ENCODE measurements around the gene OPCML.

Gene OPCML

GRCh38 chr11:133362156-133362555 lies 170.1 kb downstream of the OPCML start:
- DNase-seq (ENCODE audit: low read depth in 1 of 2, low spot score in 1 of 2), result no peak

DNA sequence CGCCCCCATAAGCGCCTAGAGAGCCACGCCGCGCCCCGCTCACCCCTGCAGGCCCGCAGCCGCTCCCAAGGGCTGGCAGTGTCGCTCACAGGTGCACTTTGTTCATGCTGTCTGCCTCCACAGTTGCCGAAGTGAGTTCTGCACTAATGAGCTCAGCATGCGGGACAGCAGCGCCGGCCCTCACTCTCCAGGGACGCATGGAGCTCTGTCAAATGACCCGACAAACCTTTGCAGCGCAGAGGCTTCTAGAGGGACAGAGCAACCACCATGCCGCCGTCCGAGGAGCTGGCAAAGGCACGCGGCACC lies 170.7 kb downstream of the OPCML start:
- no peak for DNase-seq (ENCODE audit: low read depth in 1 of 2, low spot score in 1 of 2)

DNA sequence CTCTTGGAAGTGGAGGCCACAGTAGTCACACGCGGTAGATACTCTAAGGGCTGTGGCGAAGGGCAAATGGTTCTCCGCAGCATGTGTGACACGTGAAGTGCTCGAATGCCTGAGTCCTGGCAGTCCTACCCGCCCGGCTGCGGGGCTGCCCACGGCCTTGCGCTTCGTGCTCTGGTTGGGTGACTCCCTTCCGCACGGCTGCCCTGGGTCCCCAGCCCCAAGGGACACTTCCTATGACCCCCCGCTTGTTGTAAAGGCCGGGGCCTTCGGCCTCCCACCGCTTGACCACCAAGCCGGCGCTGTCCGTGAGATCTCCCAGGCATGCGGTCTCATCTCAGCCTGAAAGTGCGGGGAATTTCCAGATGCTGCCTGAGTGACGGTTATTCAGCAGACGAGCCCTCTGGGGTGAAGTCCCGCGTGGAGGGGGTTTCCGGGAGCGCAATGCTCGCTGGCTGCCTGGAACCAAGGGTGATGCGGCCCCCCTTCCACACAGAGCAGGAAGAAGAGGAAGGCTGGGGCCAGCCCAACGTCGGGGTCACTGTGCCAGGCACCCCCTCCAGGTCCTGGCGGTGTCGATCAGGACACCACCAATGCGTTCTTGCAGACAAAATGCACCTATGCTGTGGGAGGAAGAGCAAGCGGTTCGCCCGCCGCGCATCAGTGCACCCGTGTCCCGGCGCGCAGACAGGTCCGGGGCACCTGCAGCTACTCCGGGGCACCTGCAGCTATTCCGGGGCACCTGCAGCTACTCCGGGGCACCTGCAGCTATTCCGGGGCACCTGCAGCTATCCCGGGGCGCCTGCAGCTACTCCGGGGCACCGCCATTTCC lies 171.2 kb downstream of the OPCML start:
- no peak for DNase-seq (ENCODE audit: low read depth in 1 of 2, low spot score in 1 of 2)

- no peak for DNase-seq (ENCODE audit: low read depth in 1 of 2, low spot score in 1 of 2)
Observed at GRCh38 chr11:133355095-133355494, 177.2 kb downstream of the OPCML start.

DNA sequence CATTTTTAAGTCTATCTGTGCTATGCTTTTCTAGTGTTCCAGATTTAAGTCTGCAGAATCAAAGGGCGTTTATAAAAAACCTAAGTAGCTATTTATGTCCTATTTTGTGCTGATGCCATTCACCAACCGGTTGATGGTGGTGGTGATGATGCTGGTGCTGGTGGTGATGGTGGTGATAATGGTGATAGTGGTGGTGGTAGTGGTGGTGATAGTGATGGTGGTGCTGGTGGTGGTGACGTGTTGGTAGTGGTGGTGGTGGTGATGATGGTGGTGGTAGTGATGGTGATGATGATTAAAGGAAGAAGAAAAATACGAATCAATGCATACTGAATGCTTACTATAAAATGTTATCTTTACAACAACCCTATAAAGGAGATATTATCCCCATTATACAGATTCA lies 178.2 kb downstream of the OPCML start:
- no peak for DNase-seq (ENCODE audit: low read depth in 1 of 2, low spot score in 1 of 2)

DNA sequence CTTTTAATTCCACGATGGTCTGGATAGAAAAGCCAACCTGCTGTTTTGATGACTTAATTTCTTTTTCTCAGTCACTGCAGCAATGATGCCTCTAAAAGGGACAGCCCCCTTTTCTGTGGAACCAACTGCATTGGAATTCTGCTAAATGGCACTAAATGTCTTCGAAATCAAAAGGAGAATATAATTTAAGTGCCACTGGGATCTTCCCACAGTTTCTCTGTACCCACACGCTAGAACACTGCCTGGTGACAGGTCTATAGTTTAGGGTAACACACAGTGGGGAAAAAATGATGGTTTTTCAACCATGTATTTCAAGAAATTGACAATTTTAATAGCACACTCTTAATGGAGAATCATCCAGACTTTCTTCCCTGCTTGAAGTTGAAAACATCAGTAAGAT lies 182.3 kb downstream of the OPCML start:
- no peak for DNase-seq (ENCODE audit: low read depth in 1 of 2, low spot score in 1 of 2)

- DNase-seq (ENCODE audit: low read depth in 1 of 2, low spot score in 1 of 2), result no peak
Observed at GRCh38 chr11:133347988-133348387, 184.3 kb downstream of the OPCML start.

GRCh38 chr11:133346137-133346536 lies 186.2 kb downstream of the OPCML start:
- DNase-seq (ENCODE audit: low read depth in 1 of 2, low spot score in 1 of 2), result no peak

DNA sequence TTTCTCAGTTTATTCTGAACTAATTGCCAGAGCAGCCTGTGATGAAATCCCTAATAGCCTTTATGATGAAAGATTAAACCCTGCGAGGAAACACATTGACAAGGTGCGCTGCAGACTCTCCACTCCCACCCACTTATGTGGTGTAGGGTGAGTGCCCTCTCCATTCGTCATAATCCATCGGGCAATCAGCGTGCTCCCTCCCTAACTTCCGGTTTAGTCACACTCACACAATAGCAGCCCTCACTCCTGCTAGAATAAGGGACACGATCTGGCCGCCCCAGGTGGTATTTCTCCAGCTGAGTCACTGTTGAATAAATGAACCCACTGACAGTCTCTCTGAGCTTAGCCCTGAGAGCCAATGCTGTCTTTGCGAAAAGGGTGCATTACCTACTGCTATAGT lies 188.3 kb downstream of the OPCML start:
- no peak for DNase-seq (ENCODE audit: low read depth in 1 of 2, low spot score in 1 of 2)

DNA sequence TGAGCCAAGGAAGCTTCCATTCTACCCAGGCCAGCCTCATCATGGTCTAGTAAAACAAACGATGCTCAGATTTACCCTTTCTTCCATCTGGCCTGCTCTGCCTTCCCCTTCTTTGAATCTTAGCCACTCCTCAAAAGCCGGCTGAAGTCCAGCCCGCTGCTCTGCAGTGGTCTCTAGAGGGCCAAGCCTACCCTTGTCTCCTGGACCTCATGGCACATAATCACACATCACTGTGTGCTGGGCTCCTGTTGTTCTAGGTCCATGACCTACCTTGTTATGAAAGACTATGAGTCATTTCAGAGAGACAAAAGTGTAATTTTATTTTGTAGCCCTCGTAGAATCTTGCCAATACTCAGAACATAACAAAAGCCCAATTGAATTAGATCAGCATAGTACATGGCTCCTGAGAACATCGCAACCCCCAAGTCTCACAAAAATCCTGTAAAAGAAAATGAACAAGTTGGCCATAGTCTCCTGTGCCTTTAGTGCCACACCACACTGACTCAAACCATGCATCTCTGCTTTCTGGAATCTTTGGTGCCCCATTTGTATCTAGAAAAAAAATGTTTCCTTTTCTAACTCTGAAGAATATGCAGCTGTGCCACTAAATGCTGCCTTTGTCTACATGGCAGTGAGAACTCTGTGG lies 192.7 kb downstream of the OPCML start:
- DNase-seq (ENCODE audit: low read depth in 1 of 2, low spot score in 1 of 2), result no peak

DNA sequence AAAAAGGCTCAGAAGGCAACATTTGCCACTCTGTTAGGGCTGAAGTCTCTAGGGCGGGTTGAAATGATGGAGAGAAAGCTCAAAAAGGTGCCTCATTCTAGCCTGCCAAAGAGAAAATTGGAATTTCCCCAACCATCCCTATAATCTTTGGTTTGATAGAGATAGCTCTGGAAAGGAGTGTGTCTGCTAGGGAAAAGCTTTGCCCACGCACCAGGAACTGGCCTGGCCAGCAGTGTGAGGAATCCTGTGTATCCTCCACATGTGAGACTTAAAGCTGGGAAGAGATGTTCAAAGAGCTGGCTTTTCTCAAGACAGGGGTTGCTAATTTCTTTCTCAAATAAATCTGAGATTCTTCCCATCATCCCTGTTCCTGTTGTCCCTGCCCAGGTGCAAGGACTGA lies 193.7 kb downstream of the OPCML start:
- DNase-seq (ENCODE audit: low read depth in 1 of 2, low spot score in 1 of 2), result no peak

DNA sequence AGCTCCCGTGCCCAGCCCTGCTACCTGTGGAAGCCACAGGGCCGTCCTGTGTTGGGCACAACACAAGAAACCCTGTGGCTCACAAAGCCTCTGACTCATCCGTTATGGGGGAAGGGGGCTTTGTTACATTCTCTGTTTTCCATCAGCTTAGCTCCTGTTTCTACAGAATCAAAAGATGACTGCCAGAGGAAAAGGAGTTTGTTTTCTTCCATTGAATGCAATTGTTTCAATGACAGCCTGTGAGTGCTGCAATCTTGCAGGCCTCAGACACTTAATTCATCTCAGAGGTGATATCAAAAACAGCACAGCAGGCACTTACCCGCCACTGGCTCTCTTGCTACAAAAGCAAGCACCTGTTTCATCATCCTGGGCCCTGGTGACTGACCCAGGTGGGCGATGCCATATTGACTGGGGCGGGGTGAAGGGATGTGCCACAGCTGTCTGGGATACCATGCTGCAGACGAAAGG lies 194.3 kb downstream of the OPCML start:
- DNase-seq (ENCODE audit: low read depth in 1 of 2, low spot score in 1 of 2), result no peak

GRCh38 chr11:133337193-133337592 lies 195.1 kb downstream of the OPCML start:
- DNase-seq (ENCODE audit: low read depth in 1 of 2, low spot score in 1 of 2), result no peak

- no peak for DNase-seq (ENCODE audit: low read depth in 1 of 2, low spot score in 1 of 2)
Observed at GRCh38 chr11:133331031-133331430, 201.3 kb downstream of the OPCML start.

DNA sequence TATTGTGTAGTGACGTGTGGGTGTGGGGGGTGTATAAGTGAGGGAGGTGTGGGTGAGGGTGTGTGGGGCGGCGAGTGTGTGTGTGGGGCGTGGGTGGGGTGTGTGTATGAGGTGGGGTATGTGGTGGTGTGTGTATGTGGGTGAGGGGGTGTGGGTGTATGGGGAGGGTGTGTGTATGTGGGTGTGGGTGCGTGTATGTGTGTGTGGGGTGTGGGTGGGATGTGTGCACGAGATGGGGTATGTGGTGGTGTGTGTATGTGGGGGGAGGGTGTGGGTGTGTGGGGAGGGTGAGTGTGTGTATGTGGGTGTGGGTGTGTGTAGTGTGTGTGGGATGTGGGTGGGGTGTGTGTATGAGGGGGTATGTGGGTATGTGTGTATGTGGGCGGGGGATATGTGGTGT lies 205.5 kb downstream of the OPCML start:
- no peak for DNase-seq (ENCODE audit: low read depth in 1 of 2, low spot score in 1 of 2)

DNA sequence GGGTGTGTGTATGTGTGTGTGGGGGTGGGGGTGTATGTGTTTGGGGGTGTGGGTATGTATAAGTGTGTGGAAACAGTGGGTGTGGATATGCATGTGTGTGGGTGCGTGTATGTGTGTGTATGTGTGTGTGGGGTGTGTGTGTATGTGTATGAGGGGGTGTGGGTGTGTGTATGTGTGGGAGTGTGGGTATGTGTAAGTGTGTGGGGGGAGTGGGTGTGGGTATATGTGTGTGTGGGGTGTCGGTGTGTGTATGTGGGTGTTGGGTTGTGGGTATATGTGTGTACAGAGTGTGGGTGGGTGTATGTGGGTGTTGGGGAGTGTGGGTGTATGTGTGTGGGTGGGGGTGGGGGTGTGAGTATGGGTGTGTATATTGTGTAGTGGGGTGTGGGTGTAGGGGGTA lies 206.0 kb downstream of the OPCML start:
- no peak for DNase-seq (ENCODE audit: low read depth in 1 of 2, low spot score in 1 of 2)

- DNase-seq (ENCODE audit: low read depth in 1 of 2, low spot score in 1 of 2), result no peak
Observed at GRCh38 chr11:133325711-133326110, 206.6 kb downstream of the OPCML start.

GRCh38 chr11:133323354-133323753 lies 208.9 kb downstream of the OPCML start:
- no peak for DNase-seq (ENCODE audit: low read depth in 1 of 2, low spot score in 1 of 2)

GRCh38 chr11:133318221-133318620 lies 214.1 kb downstream of the OPCML start:
- no peak for DNase-seq (ENCODE audit: low read depth in 1 of 2, low spot score in 1 of 2)

DNA sequence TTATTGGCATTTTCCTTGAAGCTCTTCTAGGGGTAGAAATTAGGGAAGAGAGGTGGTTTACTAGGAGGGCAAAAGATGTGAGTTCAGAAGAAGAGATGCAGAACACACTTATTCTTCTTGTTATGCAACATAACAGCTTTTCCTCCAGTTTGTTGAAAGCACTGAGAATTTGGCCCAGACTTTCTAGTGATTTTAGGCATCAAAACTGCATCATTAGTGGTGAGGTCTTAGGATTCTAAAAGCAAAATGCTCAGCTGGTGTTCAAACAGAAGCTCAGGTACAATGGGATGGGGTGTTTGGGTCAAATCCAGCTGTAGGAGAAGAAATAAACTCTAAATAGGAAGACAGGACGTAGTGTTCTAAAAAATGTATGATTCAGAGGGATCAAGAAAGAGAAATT lies 221.1 kb downstream of the OPCML start:
- no peak for DNase-seq (ENCODE audit: low read depth in 1 of 2, low spot score in 1 of 2)

GRCh38 chr11:133306019-133306418 lies 226.3 kb downstream of the OPCML start:
- DNase-seq (ENCODE audit: low read depth in 1 of 2, low spot score in 1 of 2), result no peak

GRCh38 chr11:133305208-133305956 lies 226.9 kb downstream of the OPCML start:
- no peak for DNase-seq (ENCODE audit: low read depth in 1 of 2, low spot score in 1 of 2)

Data from activated CD4-positive, alpha-beta T cell treated with anti-CD3 and anti-CD28 coated beads, Interleukin-2, amount 50 U/mL, for 24 hours (primary cell).